Activated T-cell treated with anti-CD3 and anti-CD28 coated beads, Interleukin-2, amount 50 U/mL, for 24 hours (primary cell): ENCODE results near the gene UBAC2.

Source experiments
- DNase-seq: peaks from one replicate; pipeline ENCODE4 v3.0.0-alpha.2; 2020
- H3K27ac Mint-ChIP-seq: 2 replicates; pipeline ENCODE4 v1.8.0; 2020; ENCODE audit warnings: mild to moderate bottlenecking, mixed read lengths
- H3K27me3 Mint-ChIP-seq: 2 replicates; pipeline ENCODE4 v1.8.0; 2020; ENCODE audit warnings: mixed read lengths
- H3K36me3 Mint-ChIP-seq: 2 replicates; pipeline ENCODE4 v1.8.0; 2020; ENCODE audit warnings: low read depth, mixed read lengths
- H3K4me1 Mint-ChIP-seq: 2 replicates; pipeline ENCODE4 v1.8.0; 2020; ENCODE audit warnings: low read depth, mixed read lengths
- H3K4me3 Mint-ChIP-seq: 2 replicates; pipeline ENCODE4 v1.8.0; 2020; ENCODE audit warnings: mild to moderate bottlenecking, moderate library complexity, mixed read lengths
- H3K9me3 Mint-ChIP-seq: 2 replicates; pipeline ENCODE4 v1.8.0; 2020; ENCODE audit warnings: mixed read lengths

Gene UBAC2

GRCh38 chr13:99301913-99302636 lies 101.4 kb downstream of the UBAC2 start:
- no peaks in the 10 kb centered on the region for H3K27me3 Mint-ChIP-seq

GRCh38 chr13:99302637-99303505 lies 102.2 kb downstream of the UBAC2 start:
- H3K27me3 Mint-ChIP-seq: no peaks in the 10 kb centered on the region

More at GRCh38 chr13:99301913-99302636, 101.4 kb downstream of the UBAC2 start:
- Mint-ChIP-seq H3K4me3 (peak overlapping the region; percentile 96), H3K36me3 (peaks cover 87% of the 10 kb centered on the region), H3K4me1 (peaks cover 82% of the 10 kb centered on the region), H3K9me3 (no peaks in the 10 kb centered on the region), H3K27ac (peak overlapping the region; percentile 97)
- DNase-seq: no peak

GRCh38 chr13:99303863-99304521 lies 103.3 kb downstream of the UBAC2 start:
- peak; percentile 69 for DNase-seq
- H3K36me3 Mint-ChIP-seq: peaks cover 84% of the 10 kb centered on the region
- peak overlapping the region; percentile 96 for H3K4me3 Mint-ChIP-seq
- H3K9me3 Mint-ChIP-seq: no peaks in the 10 kb centered on the region
- no peaks in the 10 kb centered on the region for H3K27me3 Mint-ChIP-seq
- H3K4me1 Mint-ChIP-seq: peaks cover 82% of the 10 kb centered on the region
- H3K27ac Mint-ChIP-seq: peak overlapping the region; percentile 97

More at GRCh38 chr13:99302637-99303505, 102.2 kb downstream of the UBAC2 start:
- DNase-seq: no peak
- H3K36me3 Mint-ChIP-seq: peaks cover 84% of the 10 kb centered on the region
- peaks cover 81% of the 10 kb centered on the region for H3K4me1 Mint-ChIP-seq
- peak overlapping the region; percentile 96 for H3K4me3 Mint-ChIP-seq
- no peaks in the 10 kb centered on the region for H3K9me3 Mint-ChIP-seq
- peak overlapping the region; percentile 97 for H3K27ac Mint-ChIP-seq

- H3K9me3 Mint-ChIP-seq: no peaks in the 10 kb centered on the region
Measured at GRCh38 chr13:99304541-99304940, 103.9 kb downstream of the UBAC2 start.

GRCh38 chr13:99305158-99305557 lies 104.5 kb downstream of the UBAC2 start:
- DNase-seq: no peak
- Mint-ChIP-seq H3K36me3 (peaks cover 85% of the 10 kb centered on the region), H3K27me3 (no peaks in the 10 kb centered on the region), H3K4me1 (peaks cover 83% of the 10 kb centered on the region), H3K4me3 (peak overlapping the region; percentile 96), H3K27ac (peak overlapping the region; percentile 92), H3K9me3 (no peaks in the 10 kb centered on the region)

More at GRCh38 chr13:99304541-99304940, 103.9 kb downstream of the UBAC2 start:
- H3K4me3 Mint-ChIP-seq: peak overlapping the region; percentile 96
- H3K27me3 Mint-ChIP-seq: no peaks in the 10 kb centered on the region
- peak overlapping the region; percentile 97 for H3K27ac Mint-ChIP-seq
- peaks cover 83% of the 10 kb centered on the region for H3K4me1 Mint-ChIP-seq
- H3K36me3 Mint-ChIP-seq: peaks cover 86% of the 10 kb centered on the region
- no peak for DNase-seq

- peaks cover 82% of the 10 kb centered on the region for H3K4me1 Mint-ChIP-seq
- DNase-seq: no peak
- H3K36me3 Mint-ChIP-seq: peaks cover 84% of the 10 kb centered on the region
- H3K27me3 Mint-ChIP-seq: no peaks in the 10 kb centered on the region
- peak overlapping the region; percentile 92 for H3K27ac Mint-ChIP-seq
- H3K9me3 Mint-ChIP-seq: no peaks in the 10 kb centered on the region
- peak overlapping the region; percentile 96 for H3K4me3 Mint-ChIP-seq
Measured at GRCh38 chr13:99305566-99305965, 104.9 kb downstream of the UBAC2 start.

- peak within 1 kb of the TSS; percentile 99 for H3K27ac Mint-ChIP-seq
- peak within 1 kb of the TSS; percentile 96 for H3K4me3 Mint-ChIP-seq
- peaks cover 86% of the 10 kb centered on the region for H3K4me1 Mint-ChIP-seq
- H3K36me3 Mint-ChIP-seq: peaks cover 81% of the 10 kb centered on the region
- no peaks in the 10 kb centered on the region for H3K27me3 Mint-ChIP-seq
- no peak for DNase-seq
- H3K9me3 Mint-ChIP-seq: no peaks in the 10 kb centered on the region
Measured at GRCh38 chr13:99307247-99307646, 106.6 kb downstream of the UBAC2 start, which contains the start of gene GPR183. TSS of gene GPR183 (minus strand) at chr13:99307399. CDS start at chr13:99296145, 11,254 bp downstream.

- Mint-ChIP-seq H3K36me3 (peaks cover 80% of the 10 kb centered on the region), H3K27ac (peak overlapping the region; percentile 99), H3K9me3 (no peaks in the 10 kb centered on the region), H3K27me3 (no peaks in the 10 kb centered on the region), H3K4me3 (peak overlapping the region; percentile 96), H3K4me1 (peaks cover 85% of the 10 kb centered on the region)
- DNase-seq: peak; percentile 74
Measured at GRCh38 chr13:99307648-99308339, 107.1 kb downstream of the UBAC2 start.

GRCh38 chr13:99308471-99309087 lies 107.9 kb downstream of the UBAC2 start:
- peaks cover 83% of the 10 kb centered on the region for H3K4me1 Mint-ChIP-seq
- H3K9me3 Mint-ChIP-seq: no peaks in the 10 kb centered on the region
- DNase-seq: no peak
- no peaks in the 10 kb centered on the region for H3K27me3 Mint-ChIP-seq
- peak overlapping the region; percentile 99 for H3K27ac Mint-ChIP-seq
- peak overlapping the region; percentile 96 for H3K4me3 Mint-ChIP-seq
- peaks cover 76% of the 10 kb centered on the region for H3K36me3 Mint-ChIP-seq

- peak overlapping the region; percentile 99 for H3K27ac Mint-ChIP-seq
- H3K27me3 Mint-ChIP-seq: no peaks in the 10 kb centered on the region
- no peaks in the 10 kb centered on the region for H3K9me3 Mint-ChIP-seq
- no peak for DNase-seq
- peaks cover 87% of the 10 kb centered on the region for H3K4me1 Mint-ChIP-seq
- peak overlapping the region; percentile 41 for H3K4me3 Mint-ChIP-seq
- H3K36me3 Mint-ChIP-seq: peaks cover 67% of the 10 kb centered on the region
Measured at GRCh38 chr13:99310382-99311031, 109.9 kb downstream of the UBAC2 start.

GRCh38 chr13:99311137-99311536 lies 110.5 kb downstream of the UBAC2 start:
- Mint-ChIP-seq H3K9me3 (no peaks in the 10 kb centered on the region), H3K27ac (peak overlapping the region; percentile 99), H3K4me3 (peak overlapping the region; percentile 41), H3K4me1 (peaks cover 88% of the 10 kb centered on the region), H3K36me3 (peaks cover 63% of the 10 kb centered on the region), H3K27me3 (no peaks in the 10 kb centered on the region)
- DNase-seq: peak; percentile 39

- no peaks in the 10 kb centered on the region for H3K9me3 Mint-ChIP-seq
- H3K4me1 Mint-ChIP-seq: peaks cover 92% of the 10 kb centered on the region
- DNase-seq: no peak
- H3K27me3 Mint-ChIP-seq: no peaks in the 10 kb centered on the region
- H3K36me3 Mint-ChIP-seq: peaks cover 65% of the 10 kb centered on the region
- peak overlapping the region; percentile 99 for H3K27ac Mint-ChIP-seq
- peak overlapping the region; percentile 68 for H3K4me3 Mint-ChIP-seq
Measured at GRCh38 chr13:99311748-99312492, 111.3 kb downstream of the UBAC2 start.
